A549 (cell line): ENCODE data around the gene SGCD. TPM values are rescaled to one million over a fixed set of nuclear protein-coding genes. Genes with fewer than 3 reads are reported as not detected.

Source experiments
- ATAC-seq, 2 experiments: fragments of 200-7000 bp in 1 of 2; fragments of >200 bp in 1 of 2; cut with Nextera tagmentation in 1 of 2; cut with Tn5 transposase in 1 of 2; 3 replicates each; pipeline versions ENCODE4 v1.8.0 to v1.9.1; 2018 to 2020; ENCODE audit warnings: mild to moderate bottlenecking in 1 of 2, moderate library complexity in 1 of 2
- CTCF ChIA-PET: fragments of 300-600 bp; sonication (Branson Sonifier 250); formaldehyde crosslinking; extraction: SDS; loops from one replicate; lab custom pipeline; 2021; ENCODE audit warnings: antibody characterized with exemption, inconsistent platforms; lab: Yijun Ruan, JAX
- POLR2A ChIA-PET: fragments of 350-600 bp; formaldehyde crosslinking; extraction: SDS; loops from one replicate; lab custom pipeline; 2021; ENCODE audit warnings: antibody characterized with exemption, inconsistent platforms; lab: Yijun Ruan, JAX
- DNase-seq, 2 experiments: peaks; one replicate each; pipeline versions ENCODE4 v3.0.0 to v3.0.0-alpha.2; 2011 to 2016; ENCODE audit warnings: low read depth in 1 of 2, low spot score in 1 of 2
- FAIRE-seq: peaks from 2 replicates; lab custom pipeline; 2011; peaks lifted over from hg19 to GRCh38; lab: Jason Lieb, UNC
- H3K27ac ChIP-seq, 2 experiments: fragments of >200 bp; sonication (Bioruptor Twin); formaldehyde crosslinking; 3 replicates each; pipeline ENCODE4 v1.5.1; 2016 to 2017
- H3K4me1 ChIP-seq: fragments of >200 bp; sonication (Bioruptor Twin); formaldehyde crosslinking; 3 replicates; pipeline ENCODE4 v1.6.1; 2016
- H3K4me2 ChIP-seq: fragments of >200 bp; sonication (Bioruptor Twin); formaldehyde crosslinking; 3 replicates; pipeline ENCODE4 v1.6.1; 2016
- H3K4me3 ChIP-seq: fragments of >200 bp; sonication (Bioruptor Twin); formaldehyde crosslinking; 3 replicates; pipeline ENCODE4 v1.5.1; 2016
- H3K9me3 ChIP-seq: fragments of >200 bp; sonication (Bioruptor Twin); formaldehyde crosslinking; 3 replicates; pipeline ENCODE4 v1.6.1; 2016
- BCL3 ChIP-seq: fragments of >200 bp; sonication (Bioruptor Twin); formaldehyde crosslinking; IDR thresholded peaks from 3 replicates; pipeline ENCODE4 v1.6.1; 2016
- CBX2 ChIP-seq: fragments of 200-600 bp; sonication (generic); IDR thresholded peaks from 2 replicates; pipeline ENCODE4 v1.6.1; 2016; ENCODE audit warnings: low read depth, mild to moderate bottlenecking, borderline replicate concordance
- CEBPB ChIP-seq, 2 experiments: fragments of >200 bp in 1 of 2; sonication (Bioruptor Twin) in 1 of 2; formaldehyde crosslinking in 1 of 2; IDR thresholded peaks; 2 replicates each; pipeline ENCODE4 v1.6.1; 2012 to 2016
- CHD2 ChIP-seq: fragments of 150-350 bp; IDR thresholded peaks from 2 replicates; pipeline ENCODE4 v1.6.1; 2014; ENCODE audit warnings: low read length; ENCODE audit not compliant: partially characterized antibody
- CHD4 ChIP-seq: fragments of 200-600 bp; sonication (generic); IDR thresholded peaks from 2 replicates; pipeline ENCODE4 v1.6.1; 2016; ENCODE audit warnings: antibody characterized with exemption, mild to moderate bottlenecking, borderline replicate concordance
- CTCF ChIP-seq: fragments of >200 bp; sonication (Bioruptor Twin); formaldehyde crosslinking; IDR thresholded peaks from 3 replicates; pipeline ENCODE4 v1.5.1; 2016
- E2F6 ChIP-seq: IDR thresholded peaks from 2 replicates; pipeline ENCODE4 v1.6.1; 2012; ENCODE audit warnings: low read depth, borderline replicate concordance
- ESRRA ChIP-seq: fragments of 150-350 bp; IDR thresholded peaks from 2 replicates; pipeline ENCODE4 v1.6.1; 2014; ENCODE audit warnings: mild to moderate bottlenecking, low read length, borderline replicate concordance
- FOXS1 ChIP-seq: fragments of 250-450 bp; sonication (Bioruptor Pico); IDR thresholded peaks from 2 replicates; pipeline ENCODE4 v1.5.0; 2020; ENCODE audit warnings: mild to moderate bottlenecking, moderate library complexity
- GATA3 ChIP-seq: IDR thresholded peaks from 2 replicates; pipeline ENCODE4 v1.6.1; 2012; ENCODE audit warnings: borderline replicate concordance
- HMGXB4 ChIP-seq: fragments of 250-450 bp; sonication (Bioruptor Pico); IDR thresholded peaks from 2 replicates; pipeline ENCODE4 v1.5.0; 2021; ENCODE audit warnings: mild to moderate bottlenecking, moderate library complexity, borderline replicate concordance
- HOXA7 ChIP-seq: fragments of 250-450 bp; sonication (Bioruptor Pico); IDR thresholded peaks from 2 replicates; pipeline ENCODE4 v1.5.0; 2020; ENCODE audit warnings: mild to moderate bottlenecking, moderate library complexity
- KDM1A ChIP-seq: fragments of 200-600 bp; sonication (generic); IDR thresholded peaks from 2 replicates; pipeline ENCODE4 v1.6.1; 2016; ENCODE audit warnings: low read depth, mild to moderate bottlenecking
- NPAS2 ChIP-seq: fragments of 250-450 bp; sonication (Bioruptor Pico); IDR thresholded peaks from 2 replicates; pipeline ENCODE4 v1.8.0; 2022; ENCODE audit warnings: mild to moderate bottlenecking, moderate library complexity, borderline replicate concordance
- NR3C1 ChIP-seq: fragments of >200 bp; sonication (Bioruptor Twin); formaldehyde crosslinking; IDR thresholded peaks from 3 replicates; pipeline ENCODE4 v1.6.1; 2017
- POLR2AphosphoS2 ChIP-seq: conservative IDR thresholded peaks from 2 replicates; pipeline ENCODE4 v1.6.1; 2012; ENCODE audit warnings: low read length, improper control_type of control experiment, inconsistent platforms
- RFX5 ChIP-seq: fragments of 450-650 bp; IDR thresholded peaks from 2 replicates; pipeline ENCODE4 v1.7.1; 2014; ENCODE audit warnings: antibody characterized with exemption, mild to moderate bottlenecking, moderate library complexity
- RNF2 ChIP-seq: fragments of 200-600 bp; sonication (generic); IDR thresholded peaks from 2 replicates; pipeline ENCODE4 v1.6.1; 2016; ENCODE audit warnings: low read depth, mild to moderate bottlenecking, antibody characterized with exemption, moderate library complexity, borderline replicate concordance
- TFCP2L1 ChIP-seq: fragments of 250-450 bp; sonication (Bioruptor Pico); IDR thresholded peaks from 2 replicates; pipeline ENCODE4 v1.5.0; 2021; ENCODE audit warnings: mild to moderate bottlenecking
- ZFP36 ChIP-seq: fragments of 450-650 bp; IDR thresholded peaks from 2 replicates; pipeline ENCODE4 v1.6.1; 2014; ENCODE audit warnings: borderline replicate concordance; ENCODE audit not compliant: partially characterized antibody
- ZSCAN20 ChIP-seq: fragments of 250-450 bp; sonication (Bioruptor Pico); IDR thresholded peaks from 2 replicates; pipeline ENCODE4 v1.8.0; 2022; ENCODE audit warnings: mild to moderate bottlenecking, moderate library complexity
- WGBS: methylation state at CpG from one replicate; pipeline ENCODE4 v1.1.6; 2017; ENCODE audit errors: missing lambda C conversion rate; 5-methylcytosine and 5-hydroxymethylcytosine counted together
- polyA plus RNA-seq, 4 experiments: library from polyadenylated mRNA; depleted of rRNA in 3 of 4; stranded (reverse); fragments of >200 nt; fragmentation: RNase III in 1 of 4; extraction: RNeasy Plus Mini Kit Qiagen cat#74134 plus additional on column Dnase treatment in 1 of 4; gene quantifications; 2 replicates in 3 of 4; 3 replicates in 1 of 4; pipeline ENCODE4 v1.2.3, GENCODE V29; 2011 to 2017

The SGCD gene
- polyA plus RNA-seq, 2 of the 4 experiments (the other 2 are of a cell fraction), result 7.6 to 10.6 TPM

- no peak for TF ChIP-seq RNF2
- no peak for TF ChIP-seq E2F6
- TF ChIP-seq FOXS1 (CRISPR knock-in tag), result no peak
- TF ChIP-seq CHD2, result no peak
- TF ChIP-seq HOXA7 (CRISPR knock-in tag), result no peak
- no peak for TF ChIP-seq BCL3
- no peak for TF ChIP-seq HMGXB4 (CRISPR knock-in tag)
- no peak for TF ChIP-seq RFX5
- TF ChIP-seq KDM1A, result no peak
- TF ChIP-seq CBX2, result no peak
- no peak for TF ChIP-seq NPAS2 (CRISPR knock-in tag)
- TF ChIP-seq CHD4, result no peak
- FAIRE-seq, result no peak
- peaks cover 5% of the 10 kb centered on the region; the same call in 2 of the 3 replicates for H3K4me1 ChIP-seq
- H3K9me3 ChIP-seq, result no peaks in the 10 kb centered on the region
- DNase-seq, result no peak
- ATAC-seq, result no peak
- CTCF ChIA-PET, result no interaction called here
- POLR2A ChIA-PET, result no interaction called here
- no peak overlapping the region for H3K4me2 ChIP-seq
- H3K4me3 ChIP-seq, result no peak overlapping the region
- H3K27ac ChIP-seq, result no peak overlapping the region
Observed at GRCh38 chr5:156366521-156366920, 39.6 kb downstream of the SGCD start.

- Histone ChIP-seq H3K4me3 (no peak overlapping the region), H3K4me2 (no peak overlapping the region), H3K27ac (0 out of 6 replicates have a peak overlapping the region, but pooled peaks of 1 of the 2 experiments have one; percentile 13), H3K9me3 (no peaks in the 10 kb centered on the region), H3K4me1 (peaks cover 5% of the 10 kb centered on the region; the same call in 2 of the 3 replicates)
- FAIRE-seq (no peak), DNase-seq (no peak), ATAC-seq (peak; percentile 24 to 48; a peak in 2 of 6 replicates)
- TF ChIP-seq GATA3 (no peak), CBX2 (no peak), ZSCAN20 (CRISPR knock-in tag) (no peak), NPAS2 (CRISPR knock-in tag) (no peak)
- WGBS, result 59% methylated on average over 3 of the region's 3 CpGs
- ChIA-PET CTCF (interaction anchor here (0.6 kb wide), 2 partner anchors 250 to 263 kb away, joined by 3 to 5 read pairs; no protein-coding TSS in a partner anchor), POLR2A (no interaction called here)
Observed at GRCh38 chr5:156367597-156367996, 40.6 kb downstream of the SGCD start.

GRCh38 chr5:156375895-156376495, 49.0 kb downstream of the SGCD start:
- ChIA-PET POLR2A (no interaction called here), CTCF (interaction anchor here (1.0 kb wide), 1 partner anchor 85 kb away, joined by 3 read pairs; no protein-coding TSS in a partner anchor)
- peaks cover 7% of the 10 kb centered on the region; the same call in 2 of the 3 replicates for H3K4me1 ChIP-seq
- no peak overlapping the region for H3K4me2 ChIP-seq
- TF ChIP-seq POLR2AphosphoS2, result no peak
- TF ChIP-seq ESRRA, result no peak
- TF ChIP-seq ZFP36, result no peak
- TF ChIP-seq NR3C1, result no peak
- TF ChIP-seq RFX5, result no peak
- TF ChIP-seq NPAS2 (CRISPR knock-in tag), result no peak
- TF ChIP-seq CEBPB (IDR thresholded peaks at IDR 0.05), result no peak
- TF ChIP-seq TFCP2L1 (CRISPR knock-in tag), result no peak
- TF ChIP-seq CTCF, result no peak
- no peak overlapping the region for H3K4me3 ChIP-seq
- H3K27ac ChIP-seq, result no peak overlapping the region
- no peaks in the 10 kb centered on the region for H3K9me3 ChIP-seq
- DNase-seq (no peak), ATAC-seq (no peak), FAIRE-seq (no peak)
- WGBS, result 89% methylated on average over 3 of the region's 3 CpGs
